Measurements from ENCODE around the gene RSRC1.
"Not testable (repeated sequence)": the region's sequence is repeated elsewhere in the genome, so short reads cannot be mapped to it uniquely, and the experiment has no call there.

The RSRC1 gene

GRCh38 chr3:158109804-158110657, at the start of gene RSRC1:
Gene RSRC1 (plus strand): TSS chr3:158110089. CDS start chr3:158122105, 12,016 bp downstream.
- DNase-seq (ENCODE audit: extremely low read depth in 1 of 2, low read depth in 1 of 2), result peak; percentile 40 to 67

- not testable (repeated sequence) for DNase-seq (ENCODE audit: extremely low read depth in 1 of 2, low read depth in 1 of 2)
These were observed 44.3 kb upstream of the RSRC1 start for GRCh38 chr3:158065574-158065973.

GRCh38 chr3:158072790-158073189, 37.1 kb upstream of the RSRC1 start:
- no peak for DNase-seq (ENCODE audit: extremely low read depth in 1 of 2, low read depth in 1 of 2)

GRCh38 chr3:158074591-158074990, 35.3 kb upstream of the RSRC1 start:
- DNase-seq (ENCODE audit: extremely low read depth in 1 of 2, low read depth in 1 of 2), result no peak

- DNase-seq (ENCODE audit: extremely low read depth in 1 of 2, low read depth in 1 of 2), result no peak
These were observed 30.3 kb upstream of the RSRC1 start for GRCh38 chr3:158079599-158079998.

GRCh38 chr3:158084651-158085050, 25.2 kb upstream of the RSRC1 start:
- DNase-seq (ENCODE audit: extremely low read depth in 1 of 2, low read depth in 1 of 2), result no peak

GRCh38 chr3:158085358-158085757, 24.5 kb upstream of the RSRC1 start:
- DNase-seq (ENCODE audit: extremely low read depth in 1 of 2, low read depth in 1 of 2), result no peak

- DNase-seq (ENCODE audit: extremely low read depth in 1 of 2, low read depth in 1 of 2), result no peak
These were observed 24.0 kb upstream of the RSRC1 start for GRCh38 chr3:158085931-158086330.

- no peak for DNase-seq (ENCODE audit: extremely low read depth in 1 of 2, low read depth in 1 of 2)
These were observed 23.5 kb upstream of the RSRC1 start for GRCh38 chr3:158086361-158086760.

- no peak for DNase-seq (ENCODE audit: extremely low read depth in 1 of 2, low read depth in 1 of 2)
These were observed 23.1 kb upstream of the RSRC1 start for GRCh38 chr3:158086776-158087175.

GRCh38 chr3:158091531-158091930, 18.4 kb upstream of the RSRC1 start:
- no peak for DNase-seq (ENCODE audit: extremely low read depth in 1 of 2, low read depth in 1 of 2)

- no peak for DNase-seq (ENCODE audit: extremely low read depth in 1 of 2, low read depth in 1 of 2)
These were observed 16.4 kb upstream of the RSRC1 start for GRCh38 chr3:158093526-158093925.

GRCh38 chr3:158094235-158095110, 15.4 kb upstream of the RSRC1 start:
- no peak for DNase-seq (ENCODE audit: extremely low read depth in 1 of 2, low read depth in 1 of 2)

GRCh38 chr3:158095111-158095813, 14.6 kb upstream of the RSRC1 start:
- DNase-seq (ENCODE audit: extremely low read depth in 1 of 2, low read depth in 1 of 2), result no peak

- DNase-seq (ENCODE audit: extremely low read depth in 1 of 2, low read depth in 1 of 2), result no peak
These were observed 13.8 kb upstream of the RSRC1 start for GRCh38 chr3:158095814-158096704.

GRCh38 chr3:158097081-158097592, 12.8 kb upstream of the RSRC1 start:
- DNase-seq (ENCODE audit: extremely low read depth in 1 of 2, low read depth in 1 of 2), result no peak

- DNase-seq (ENCODE audit: extremely low read depth in 1 of 2, low read depth in 1 of 2), result peak in 1 of 2 donors; percentile 45
These were observed 12.1 kb upstream of the RSRC1 start for GRCh38 chr3:158097593-158098308.

- DNase-seq (ENCODE audit: extremely low read depth in 1 of 2, low read depth in 1 of 2), result no peak
These were observed 11.6 kb upstream of the RSRC1 start for GRCh38 chr3:158098309-158098639.

GRCh38 chr3:158098834-158099424, 11.0 kb upstream of the RSRC1 start:
- no peak for DNase-seq (ENCODE audit: extremely low read depth in 1 of 2, low read depth in 1 of 2)

All from activated CD8-positive, alpha-beta memory T cell treated with anti-CD3 and anti-CD28 coated beads for 1 hour (primary cell).